Trophoblast cell (in vitro differentiated cells and primary cell): ENCODE results near the gene WDR62.

ENCODE experiments used
- DNase-seq, 2 donors: peaks; one replicate each; pipeline ENCODE4 v3.0.0-alpha.2; 2016
- H2AFZ ChIP-seq: 2 replicates; pipeline ENCODE4 v1.6.1; 2013; ENCODE audit warnings: low read length, moderate library complexity, mild to moderate bottlenecking; ENCODE audit not compliant: insufficient read depth, poor library complexity
- H2AK5ac ChIP-seq: 2 replicates; pipeline ENCODE4 v1.6.1; 2013; ENCODE audit warnings: mild to moderate bottlenecking, low read length
- H2BK120ac ChIP-seq: 2 replicates; pipeline ENCODE4 v1.6.1; 2013; ENCODE audit warnings: low read length, mild to moderate bottlenecking, moderate library complexity; ENCODE audit not compliant: insufficient read depth, poor library complexity
- H2BK12ac ChIP-seq: 2 replicates; pipeline ENCODE4 v1.6.1; 2013; ENCODE audit warnings: mild to moderate bottlenecking, low read length, moderate library complexity
- H2BK5ac ChIP-seq: 2 replicates; pipeline ENCODE4 v1.6.1; 2013; ENCODE audit warnings: low read length, low read depth, moderate library complexity, mild to moderate bottlenecking; ENCODE audit not compliant: poor library complexity
- H3K14ac ChIP-seq: 2 replicates; pipeline ENCODE4 v1.6.1; 2013; ENCODE audit warnings: mild to moderate bottlenecking, low read length
- H3K18ac ChIP-seq: 2 replicates; pipeline ENCODE4 v1.6.1; 2013; ENCODE audit warnings: mild to moderate bottlenecking, low read length
- H3K23ac ChIP-seq: 2 replicates; pipeline ENCODE4 v1.6.1; 2013; ENCODE audit warnings: low read length
- H3K27ac ChIP-seq: 2 replicates; pipeline ENCODE4 v1.5.1; 2013; ENCODE audit warnings: low read depth, mild to moderate bottlenecking, inconsistent platforms, low read length, moderate library complexity
- H3K27me3 ChIP-seq: 2 replicates; pipeline ENCODE4 v1.6.1; 2013; ENCODE audit warnings: inconsistent platforms, mild to moderate bottlenecking, low read length, moderate library complexity; ENCODE audit not compliant: insufficient read depth
- H3K36me3 ChIP-seq, 2 experiments: 1 replicate in 1 of 2; 2 replicates in 1 of 2; pipeline ENCODE4 v1.6.1; 2013; ENCODE audit warnings: low read length in 2 of 2, mild to moderate bottlenecking in 2 of 2, moderate library complexity in 1 of 2; ENCODE audit not compliant: insufficient read depth in 2 of 2, control insufficient read depth in 1 of 2
- H3K4ac ChIP-seq: 2 replicates; pipeline ENCODE4 v1.6.1; 2013; ENCODE audit warnings: low read depth, mild to moderate bottlenecking, low read length, moderate library complexity
- H3K4me1 ChIP-seq, 2 experiments: 1 replicate in 1 of 2; 2 replicates in 1 of 2; pipeline ENCODE4 v1.6.1; 2013; ENCODE audit warnings: low read length in 2 of 2, mild to moderate bottlenecking in 2 of 2, moderate library complexity in 1 of 2; ENCODE audit not compliant: insufficient read depth in 2 of 2, control insufficient read depth in 1 of 2
- H3K4me2 ChIP-seq: 2 replicates; pipeline ENCODE4 v1.6.1; 2013; ENCODE audit warnings: inconsistent platforms, mild to moderate bottlenecking, low read length, moderate library complexity
- H3K4me3 ChIP-seq: 2 replicates; pipeline ENCODE4 v1.5.1; 2013; ENCODE audit warnings: mild to moderate bottlenecking, low read depth, low read length, inconsistent platforms
- H3K79me1 ChIP-seq: one replicate; pipeline ENCODE4 v1.6.1; 2013; ENCODE audit warnings: low read length
- H3K79me2 ChIP-seq: 2 replicates; pipeline ENCODE4 v1.6.1; 2013; ENCODE audit warnings: low read length, mild to moderate bottlenecking; ENCODE audit not compliant: control insufficient read depth, insufficient read depth, poor library complexity
- H3K9ac ChIP-seq: 2 replicates; pipeline ENCODE4 v1.6.1; 2013; ENCODE audit warnings: mild to moderate bottlenecking, low read length
- H3K9me3 ChIP-seq: 2 replicates; pipeline ENCODE4 v1.6.1; 2013; ENCODE audit warnings: low read depth, mild to moderate bottlenecking, control low read depth, inconsistent platforms, low read length; ENCODE audit not compliant: insufficient read depth
- H4K12ac ChIP-seq: 2 replicates; pipeline ENCODE4 v1.6.1; 2013; ENCODE audit warnings: low read depth, mild to moderate bottlenecking, low read length, moderate library complexity
- H4K8ac ChIP-seq: 2 replicates; pipeline ENCODE4 v1.6.1; 2013; ENCODE audit warnings: low read depth, mild to moderate bottlenecking, low read length, moderate library complexity
- H4K91ac ChIP-seq: one replicate; pipeline ENCODE4 v1.6.1; 2013; ENCODE audit warnings: low read depth, mild to moderate bottlenecking, low read length, moderate library complexity
- WGBS: extraction: QIAGEN DNeasy Blood & Tissue Kit; methylation state at CpG from one replicate; pipeline ENCODE4 v1.1.7; 2013; ENCODE audit warnings: missing lambda C conversion rate; ENCODE audit not compliant: insufficient read length, insufficient coverage; ENCODE audit errors: extremely low coverage; 5-methylcytosine and 5-hydroxymethylcytosine counted together

The WDR62 gene

DNA sequence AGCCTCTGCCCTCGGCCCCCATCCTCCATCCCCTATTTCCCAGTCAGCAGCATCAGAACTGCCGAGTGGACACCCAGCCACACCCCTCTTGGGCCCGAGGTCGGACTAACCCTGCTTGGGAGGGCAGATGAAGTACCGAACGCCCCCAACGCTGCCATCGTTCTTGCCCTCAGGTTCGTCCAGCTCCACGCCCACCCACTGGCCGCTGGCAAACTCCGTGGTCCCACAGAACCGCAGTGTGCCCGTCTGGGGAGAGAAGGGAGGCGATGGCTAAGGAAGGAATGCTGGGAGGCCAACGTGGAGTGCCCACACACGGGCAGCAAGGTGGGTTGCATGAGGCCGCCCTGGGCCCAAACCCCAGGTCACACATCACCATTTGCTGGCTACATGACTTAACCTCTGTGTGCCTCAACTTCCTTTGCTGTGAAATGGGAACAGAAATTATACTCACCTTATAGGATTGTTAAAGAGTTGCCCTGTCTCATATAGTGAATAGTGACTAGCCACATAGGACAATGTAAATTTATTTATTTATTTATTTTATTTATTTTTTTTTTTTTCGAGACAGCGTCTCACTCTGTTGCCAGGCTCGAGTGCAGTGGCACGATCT, 35.5 kb upstream of the WDR62 start:
- no peak overlapping the region for H2BK12ac ChIP-seq
- no peak overlapping the region for H3K4me2 ChIP-seq
- H3K27ac ChIP-seq, result no peak overlapping the region
- no peak overlapping the region for H3K4me3 ChIP-seq
- no peak overlapping the region for H3K18ac ChIP-seq
- no peaks in the 10 kb centered on the region for H3K9me3 ChIP-seq
- no peak overlapping the region for H4K91ac ChIP-seq
- no peak overlapping the region for H4K12ac ChIP-seq
- H2AFZ ChIP-seq, result no peak overlapping the region
- no peak for DNase-seq
- no peak overlapping the region for H3K14ac ChIP-seq
- no peak overlapping the region for H3K23ac ChIP-seq
- H3K79me1 ChIP-seq, result peaks cover 3% of the 10 kb centered on the region
- H2BK120ac ChIP-seq, result no peak overlapping the region
- H3K79me2 ChIP-seq, result no peaks in the 10 kb centered on the region
- no peaks in the 10 kb centered on the region for H3K27me3 ChIP-seq
- no peak overlapping the region for H3K9ac ChIP-seq
- no peak overlapping the region for H4K8ac ChIP-seq
- H2BK5ac ChIP-seq, result no peak overlapping the region
- H2AK5ac ChIP-seq, result no peak overlapping the region
- WGBS, result no CpG with 5 or more reads among the region's 22 CpGs
- H3K4ac ChIP-seq, result no peak overlapping the region
- H3K36me3 ChIP-seq, result peaks cover 21 to 24% of the 10 kb centered on the region in 2 experiments
- peaks cover 5 to 7% of the 10 kb centered on the region in 2 experiments for H3K4me1 ChIP-seq

- Histone ChIP-seq H4K8ac (no peak overlapping the region), H2BK120ac (no peak overlapping the region), H3K4ac (no peak overlapping the region), H2AFZ (no peak overlapping the region), H2BK12ac (no peak overlapping the region), H3K36me3 (peaks cover 24 to 29% of the 10 kb centered on the region in 2 experiments), H3K27ac (no peak overlapping the region), H3K18ac (no peak overlapping the region), H3K4me1 (no peaks in the 10 kb centered on the region), H4K91ac (no peak overlapping the region), H3K79me2 (no peaks in the 10 kb centered on the region), H3K27me3 (no peaks in the 10 kb centered on the region), H3K14ac (no peak overlapping the region), H3K9me3 (no peaks in the 10 kb centered on the region), H4K12ac (no peak overlapping the region), H3K4me3 (no peak overlapping the region), H3K79me1 (no peaks in the 10 kb centered on the region), H3K4me2 (no peak overlapping the region), H3K23ac (no peak overlapping the region), H3K9ac (no peak overlapping the region), H2BK5ac (no peak overlapping the region), H2AK5ac (no peak overlapping the region)
- no CpG with 5 or more reads among the region's 5 CpGs for WGBS
- no peak for DNase-seq
These were observed 31.3 kb upstream of the WDR62 start for GRCh38 chr19:36023432-36023831.

DNA sequence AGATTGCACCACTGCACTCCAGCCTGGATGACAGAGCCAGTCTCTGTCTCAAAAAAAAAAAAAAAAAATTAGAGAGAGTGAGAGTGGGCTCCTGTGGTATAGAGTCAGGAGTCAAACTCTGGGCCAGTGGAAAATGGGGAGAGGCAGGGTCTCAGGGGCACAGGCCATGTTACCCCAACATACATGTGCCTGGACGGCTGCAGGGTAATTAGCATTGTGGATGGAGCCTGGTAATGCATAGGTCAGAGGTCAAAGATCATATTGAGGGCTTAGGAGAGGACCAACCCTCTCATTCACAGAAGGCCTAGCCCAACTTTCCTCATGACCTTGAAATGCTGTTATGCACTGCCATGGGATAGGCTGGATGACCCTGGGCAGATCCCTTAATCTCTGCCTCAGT, 29.2 kb upstream of the WDR62 start:
- Histone ChIP-seq H2AFZ (no peak overlapping the region), H3K27me3 (no peaks in the 10 kb centered on the region), H3K4me2 (no peak overlapping the region), H4K12ac (no peak overlapping the region), H3K79me1 (no peaks in the 10 kb centered on the region), H3K36me3 (peaks cover 20 to 25% of the 10 kb centered on the region in 2 experiments), H2BK5ac (no peak overlapping the region), H4K91ac (no peak overlapping the region), H3K9ac (no peak overlapping the region), H4K8ac (no peak overlapping the region), H3K4me3 (no peak overlapping the region), H3K23ac (no peak overlapping the region), H3K4ac (no peak overlapping the region), H3K27ac (no peak overlapping the region), H2AK5ac (no peak overlapping the region), H3K9me3 (no peaks in the 10 kb centered on the region), H3K18ac (no peak overlapping the region), H3K4me1 (no peaks in the 10 kb centered on the region), H3K79me2 (no peaks in the 10 kb centered on the region), H3K14ac (no peak overlapping the region), H2BK120ac (no peak overlapping the region), H2BK12ac (no peak overlapping the region)
- WGBS, result no CpG with 5 or more reads among the region's 1 CpG
- DNase-seq, result no peak

DNA sequence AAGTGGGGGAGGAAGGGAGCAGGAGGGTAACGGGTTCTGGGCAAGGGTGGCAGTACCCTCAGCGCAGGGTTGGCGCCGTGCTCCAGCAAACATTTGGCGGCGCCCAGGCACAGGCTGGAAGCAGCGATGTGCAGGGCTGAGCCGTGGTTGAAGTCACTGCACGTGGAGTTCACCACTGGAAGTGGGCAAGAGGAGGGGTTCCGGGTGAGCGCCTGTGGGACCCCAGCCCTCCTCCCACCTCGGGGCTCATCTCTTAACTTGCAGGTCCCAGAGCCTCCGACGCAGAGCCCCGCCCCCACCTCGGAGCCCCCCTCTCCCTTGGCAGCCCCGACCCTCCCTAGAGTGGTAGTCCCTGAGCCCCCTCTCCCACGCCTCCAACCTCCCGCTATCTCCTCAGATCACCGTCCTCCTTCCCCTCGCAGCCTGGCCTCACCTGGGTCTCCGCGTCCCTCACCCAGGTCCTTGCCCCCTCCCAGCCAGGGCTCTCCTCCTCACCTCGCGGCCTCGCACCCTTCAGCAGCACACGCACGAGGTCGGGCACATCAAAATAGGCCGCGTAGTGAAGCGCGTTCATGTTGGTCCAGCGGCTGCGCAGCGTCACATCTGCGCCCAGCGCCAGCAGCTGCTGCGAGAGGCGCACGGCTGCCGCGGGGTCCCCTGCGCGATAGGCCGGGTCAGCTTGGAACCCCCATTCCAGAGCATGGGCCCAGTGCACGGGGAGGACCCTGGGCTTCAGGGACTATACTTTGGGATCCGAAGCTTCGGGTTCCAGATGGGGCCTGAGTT, 28.4 kb upstream of the WDR62 start:
- H3K4ac ChIP-seq, result no peak overlapping the region
- H3K27ac ChIP-seq, result no peak overlapping the region
- no peaks in the 10 kb centered on the region for H3K79me2 ChIP-seq
- H2BK120ac ChIP-seq, result no peak overlapping the region
- H2BK5ac ChIP-seq, result no peak overlapping the region
- no peak overlapping the region for H4K91ac ChIP-seq
- no peaks in the 10 kb centered on the region for H3K9me3 ChIP-seq
- H3K23ac ChIP-seq, result no peak overlapping the region
- H4K8ac ChIP-seq, result no peak overlapping the region
- H3K79me1 ChIP-seq, result no peaks in the 10 kb centered on the region
- H4K12ac ChIP-seq, result no peak overlapping the region
- H3K27me3 ChIP-seq, result no peaks in the 10 kb centered on the region
- no peaks in the 10 kb centered on the region for H3K4me1 ChIP-seq
- peak overlapping the region; percentile 13 for H3K4me3 ChIP-seq
- no peak overlapping the region for H3K18ac ChIP-seq
- no peak overlapping the region for H2BK12ac ChIP-seq
- H3K14ac ChIP-seq, result no peak overlapping the region
- H3K36me3 ChIP-seq, result peaks cover 20 to 25% of the 10 kb centered on the region in 2 experiments
- no peak overlapping the region for H2AK5ac ChIP-seq
- no CpG with 5 or more reads among the region's 49 CpGs for WGBS
- no peak for DNase-seq
- no peak overlapping the region for H3K9ac ChIP-seq
- no peak overlapping the region for H2AFZ ChIP-seq
- no peak overlapping the region for H3K4me2 ChIP-seq
